ENCODE measurements around the gene SCG2. TPM values are rescaled to one million over a fixed set of nuclear protein-coding genes. Genes with fewer than 3 reads are reported as not detected.

SCG2 gene
- total and polyA plus RNA-seq, 2 of the 4 experiments (the other 2 are of a cell fraction), result 0.36 to 0.46 TPM

DNA sequence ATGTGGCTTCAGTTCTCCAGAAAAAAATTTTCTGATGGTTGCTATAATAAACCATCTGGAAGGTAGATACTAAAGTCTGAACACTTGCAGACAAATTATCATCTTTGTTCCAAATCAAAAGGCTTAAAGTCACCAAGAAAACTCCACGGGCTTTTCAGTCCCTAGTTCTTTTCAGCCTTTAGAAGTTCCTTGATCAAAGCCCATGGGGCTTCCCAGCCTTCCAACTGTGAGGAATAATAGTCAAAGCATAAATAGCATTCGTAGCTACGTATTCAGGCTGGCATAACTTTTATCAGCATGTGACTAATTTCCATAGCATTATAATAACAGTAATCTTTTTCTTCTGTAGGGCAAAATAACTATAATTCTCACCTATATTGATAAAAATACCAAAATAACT is 13.9 kb downstream of the SCG2 start:
- Histone ChIP-seq H2BK15ac (ENCODE audit: low read depth, low read length) (no peak overlapping the region), H4K5ac (ENCODE audit: low read depth, low read length) (no peak overlapping the region), H2BK120ac (ENCODE audit: low read depth, low read length) (no peak overlapping the region), H3K4ac (ENCODE audit: low read depth, low read length) (no peak overlapping the region), H4K8ac (ENCODE audit: low read depth in 2 of 2, low read length in 2 of 2) (no peak overlapping the region), H2AFZ (replicated peaks; ENCODE audit: low read length, poor library complexity) (no peak overlapping the region), H3K9ac (ENCODE audit: low read depth, low read length) (no peak overlapping the region), H4K20me1 (ENCODE audit: insufficient read depth, low read length) (no peaks in the 10 kb centered on the region), H3K23ac (ENCODE audit: low read depth, low read length) (no peak overlapping the region), H2BK5ac (ENCODE audit: low read depth, low read length, poor library complexity, severe bottlenecking) (no peak overlapping the region), H3K14ac (replicated peaks; ENCODE audit: low read depth, low read length) (no peak overlapping the region), H3K36me3 (ENCODE audit: control insufficient read depth, insufficient read depth, low read length) (no peaks in the 10 kb centered on the region), H3K9me3 (ENCODE audit: control insufficient read depth, insufficient read depth, low read length) (no peaks in the 10 kb centered on the region), H3K4me3 (ENCODE audit: insufficient read depth, low read depth, low read length) (no peak overlapping the region), H3K18ac (ENCODE audit: low read depth, low read length) (no peak overlapping the region), H3K56ac (ENCODE audit: extremely low read depth, insufficient read depth, low read length) (no peak overlapping the region), H2AK9ac (replicated peaks; ENCODE audit: low read depth, low read length, poor library complexity) (no peak overlapping the region), H3K9me1 (ENCODE audit: insufficient read depth, low read length) (no peaks in the 10 kb centered on the region), H4K91ac (ENCODE audit: insufficient read depth, low read depth, low read length) (no peak overlapping the region), H2BK20ac (ENCODE audit: low read depth, low read length) (no peak overlapping the region), H3K27me3 (ENCODE audit: control insufficient read depth, insufficient read depth, low read length) (no peaks in the 10 kb centered on the region), H3K79me1 (ENCODE audit: low read depth in 1 of 2, low read length in 2 of 2) (no peaks in the 10 kb centered on the region), H2AK5ac (ENCODE audit: low read depth, low read length) (no peak overlapping the region), H3K27ac (ENCODE audit: insufficient read depth, low read length) (no peak overlapping the region), H3K4me2 (ENCODE audit: low read depth, low read length) (no peak overlapping the region), H3K4me1 (ENCODE audit: control insufficient read depth, insufficient read depth, low read length) (peaks cover 6% of the 10 kb centered on the region; the same call in 1 of the 2 replicates)
- BruUV-seq (replicated peaks), result no TSS peak
- in situ Hi-C loops (cut with MboI; ENCODE audit: low sequenced_read_pairs) (loop anchor here (25.0 kb wide), 1 partner anchor 974 kb away; no protein-coding TSS in a partner anchor), dilution Hi-C loops (cut with HindIII; ENCODE audit: low sequenced_read_pairs, unreplicated experiment) (no loop called here), intact Hi-C loops (cut with micrococcal nuclease) (no loop called here)
- DNase-seq, result no peak
- CTCF ChIA-PET, result no interaction called here
- ATAC-seq (ENCODE audit: low read depth), result no peak
- WGBS, 2 experiments (ENCODE audit: extremely low coverage in 2 of 2, insufficient read length in 1 of 2), result no CpG with 5 or more reads among the region's 3 CpGs
- POLR2A ChIA-PET (ENCODE audit: unreplicated experiment), result no interaction called here
- no peak for TF ChIP-seq FOS (IDR thresholded peaks at IDR 0.05; ENCODE audit: low read depth, low read length)
- no peak for TF ChIP-seq POLR2A (IDR thresholded peaks at IDR 0.05; ENCODE audit: low read depth, low read length)
- no peak for TF ChIP-seq MXI1 (IDR thresholded peaks at IDR 0.05; ENCODE audit: borderline replicate concordance, low read depth, low read length)
- TF ChIP-seq CEBPB (IDR thresholded peaks at IDR 0.05; ENCODE audit: low read depth, low read length), result no peak
- no peak for TF ChIP-seq MAFK (IDR thresholded peaks at IDR 0.05; ENCODE audit: low read depth, low read length)
- TF ChIP-seq RFX5 (IDR thresholded peaks at IDR 0.05; ENCODE audit: low read depth, low read length), result no peak
- no peak for TF ChIP-seq BHLHE40 (IDR thresholded peaks at IDR 0.05; ENCODE audit: low read depth, low read length)
- TF ChIP-seq, protein P1, sequence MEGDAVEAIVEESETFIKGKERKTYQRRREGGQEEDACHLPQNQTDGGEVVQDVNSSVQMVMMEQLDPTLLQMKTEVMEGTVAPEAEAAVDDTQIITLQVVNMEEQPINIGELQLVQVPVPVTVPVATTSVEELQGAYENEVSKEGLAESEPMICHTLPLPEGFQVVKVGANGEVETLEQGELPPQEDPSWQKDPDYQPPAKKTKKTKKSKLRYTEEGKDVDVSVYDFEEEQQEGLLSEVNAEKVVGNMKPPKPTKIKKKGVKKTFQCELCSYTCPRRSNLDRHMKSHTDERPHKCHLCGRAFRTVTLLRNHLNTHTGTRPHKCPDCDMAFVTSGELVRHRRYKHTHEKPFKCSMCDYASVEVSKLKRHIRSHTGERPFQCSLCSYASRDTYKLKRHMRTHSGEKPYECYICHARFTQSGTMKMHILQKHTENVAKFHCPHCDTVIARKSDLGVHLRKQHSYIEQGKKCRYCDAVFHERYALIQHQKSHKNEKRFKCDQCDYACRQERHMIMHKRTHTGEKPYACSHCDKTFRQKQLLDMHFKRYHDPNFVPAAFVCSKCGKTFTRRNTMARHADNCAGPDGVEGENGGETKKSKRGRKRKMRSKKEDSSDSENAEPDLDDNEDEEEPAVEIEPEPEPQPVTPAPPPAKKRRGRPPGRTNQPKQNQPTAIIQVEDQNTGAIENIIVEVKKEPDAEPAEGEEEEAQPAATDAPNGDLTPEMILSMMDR (conservative IDR thresholded peaks at IDR 0.05; ENCODE audit: low read depth, low read length), result no peak
- TF ChIP-seq NFE2L2 (IDR thresholded peaks at IDR 0.05; ENCODE audit: low read depth, low read length), result no peak
- TF ChIP-seq, protein P2, sequence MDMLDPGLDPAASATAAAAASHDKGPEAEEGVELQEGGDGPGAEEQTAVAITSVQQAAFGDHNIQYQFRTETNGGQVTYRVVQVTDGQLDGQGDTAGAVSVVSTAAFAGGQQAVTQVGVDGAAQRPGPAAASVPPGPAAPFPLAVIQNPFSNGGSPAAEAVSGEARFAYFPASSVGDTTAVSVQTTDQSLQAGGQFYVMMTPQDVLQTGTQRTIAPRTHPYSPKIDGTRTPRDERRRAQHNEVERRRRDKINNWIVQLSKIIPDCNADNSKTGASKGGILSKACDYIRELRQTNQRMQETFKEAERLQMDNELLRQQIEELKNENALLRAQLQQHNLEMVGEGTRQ (IDR thresholded peaks at IDR 0.05; ENCODE audit: low read depth, low read length), result no peak
- TF ChIP-seq CHD1 (IDR thresholded peaks at IDR 0.05; ENCODE audit: low read depth, low read length), result no peak
- TF ChIP-seq, protein P3, sequence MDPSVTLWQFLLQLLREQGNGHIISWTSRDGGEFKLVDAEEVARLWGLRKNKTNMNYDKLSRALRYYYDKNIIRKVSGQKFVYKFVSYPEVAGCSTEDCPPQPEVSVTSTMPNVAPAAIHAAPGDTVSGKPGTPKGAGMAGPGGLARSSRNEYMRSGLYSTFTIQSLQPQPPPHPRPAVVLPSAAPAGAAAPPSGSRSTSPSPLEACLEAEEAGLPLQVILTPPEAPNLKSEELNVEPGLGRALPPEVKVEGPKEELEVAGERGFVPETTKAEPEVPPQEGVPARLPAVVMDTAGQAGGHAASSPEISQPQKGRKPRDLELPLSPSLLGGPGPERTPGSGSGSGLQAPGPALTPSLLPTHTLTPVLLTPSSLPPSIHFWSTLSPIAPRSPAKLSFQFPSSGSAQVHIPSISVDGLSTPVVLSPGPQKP (IDR thresholded peaks at IDR 0.05; ENCODE audit: borderline replicate concordance, low read depth, low read length), result no peak
- TF ChIP-seq SMC3 (IDR thresholded peaks at IDR 0.05; ENCODE audit: low read depth, low read length), result no peak
- no peak for TF ChIP-seq RCOR1 (IDR thresholded peaks at IDR 0.05; ENCODE audit: insufficient replicate concordance, low read length)
- no peak for TF ChIP-seq RAD21 (IDR thresholded peaks at IDR 0.05; ENCODE audit: low read length)
- TF ChIP-seq MAZ (IDR thresholded peaks at IDR 0.05; ENCODE audit: borderline replicate concordance, low read depth, low read length), result no peak

All from IMR-90 (cell line).